K562 (cell line): ENCODE measurements around the gene TMEM270. TPM values are rescaled to one million over a fixed set of nuclear protein-coding genes. Genes with fewer than 3 reads are reported as not detected.

ENCODE experiments used
- ATF7 ChIP-seq: fragments of 450-650 bp; IDR thresholded peaks from 2 replicates; pipeline ENCODE4 v1.7.1; 2014; ENCODE audit warnings: mild to moderate bottlenecking, moderate library complexity
- BHLHE40 ChIP-seq: IDR thresholded peaks from 2 replicates; pipeline ENCODE4 v1.6.1; 2011; ENCODE audit warnings: low read length, improper control_type of control experiment
- CTBP1 ChIP-seq: fragments of 450-650 bp; IDR thresholded peaks from 2 replicates; pipeline ENCODE4 v1.6.1; 2016; ENCODE audit warnings: borderline replicate concordance
- FOS ChIP-seq: IDR thresholded peaks from 3 replicates; pipeline ENCODE4 v1.6.1; 2011; ENCODE audit not compliant: insufficient read length; ENCODE audit errors: extremely low read depth
- GATAD2B ChIP-seq: fragments of 450-650 bp; IDR thresholded peaks from 2 replicates; pipeline ENCODE4 v1.6.1; 2017; ENCODE audit warnings: mild to moderate bottlenecking, borderline replicate concordance
- HES1 ChIP-seq: fragments of 450-650 bp; IDR thresholded peaks from 2 replicates; pipeline ENCODE4 v1.6.1; 2016; ENCODE audit warnings: low read depth, mild to moderate bottlenecking, moderate library complexity
- HIVEP1 ChIP-seq: fragments of 250-450 bp; sonication (Bioruptor Pico); IDR thresholded peaks from 2 replicates; pipeline ENCODE4 v1.4.0; 2020; ENCODE audit warnings: mild to moderate bottlenecking
- JUN ChIP-seq, 2 experiments: sonication (generic) in 1 of 2; formaldehyde crosslinking in 1 of 2; IDR thresholded peaks; 2 replicates each; pipeline versions ENCODE4 v1.6.1 to v1.8.0; 2012 to 2022; ENCODE audit warnings: borderline replicate concordance in 2 of 2, mild to moderate bottlenecking in 2 of 2, improper control_type of control experiment in 1 of 2, low read depth in 1 of 2, low read length in 1 of 2, missing genetic modification reagents in 1 of 2
- JUND ChIP-seq, 2 experiments: IDR thresholded peaks; 2 replicates in 1 of 2; 3 replicates in 1 of 2; pipeline ENCODE4 v1.6.1; 2011; ENCODE audit warnings: borderline replicate concordance in 2 of 2, low read depth in 2 of 2, low read length in 2 of 2, improper control_type of control experiment in 1 of 2, missing biosample characterization in 1 of 2, missing genetic modification characterization in 1 of 2, missing genetic modification reagents in 1 of 2
- LEF1 ChIP-seq: fragments of 450-650 bp; IDR thresholded peaks from 2 replicates; pipeline ENCODE4 v1.6.1; 2016; ENCODE audit warnings: mild to moderate bottlenecking
- NCOA1 ChIP-seq: fragments of 450-650 bp; IDR thresholded peaks from 2 replicates; pipeline ENCODE4 v1.6.1; 2016; ENCODE audit warnings: low read depth
- NR2C2 ChIP-seq, 2 experiments: fragments of 200-800 bp in 1 of 2; sonication (Bioruptor generic) in 1 of 2; sonication (generic) in 1 of 2; formaldehyde crosslinking in 1 of 2; IDR thresholded peaks; 2 replicates each; pipeline versions ENCODE4 v1.6.1 to v1.8.0; 2016 to 2022; ENCODE audit warnings: mild to moderate bottlenecking in 1 of 2, missing compliant biosample characterization in 1 of 2, missing genetic modification characterization in 1 of 2, missing genetic modification reagents in 1 of 2
- RCOR1 ChIP-seq, 2 experiments: IDR thresholded peaks; 2 replicates each; pipeline ENCODE4 v1.6.1; 2012; ENCODE audit warnings: low read depth in 2 of 2, low read length in 2 of 2, borderline replicate concordance in 1 of 2, improper control_type of control experiment in 1 of 2
- RNF2 ChIP-seq: sonication (generic); IDR thresholded peaks from 2 replicates; pipeline ENCODE4 v1.6.1; 2016
- TBP ChIP-seq: optimal IDR thresholded peaks from 2 replicates; pipeline ENCODE3; 2011; ENCODE audit warnings: low read depth, low read length, improper control_type of control experiment
- TEAD1 ChIP-seq, 2 experiments: fragments of 450-650 bp in 1 of 2; sonication (generic) in 1 of 2; formaldehyde crosslinking; IDR thresholded peaks; 2 replicates each; pipeline versions ENCODE4 v1.4.0 to v1.8.0; 2020 to 2022; ENCODE audit warnings: mild to moderate bottlenecking in 2 of 2, missing genetic modification reagents in 1 of 2
- ZNF511 ChIP-seq: sonication (generic); formaldehyde crosslinking; IDR thresholded peaks from 2 replicates; pipeline ENCODE4 v1.8.0; 2022; ENCODE audit warnings: mild to moderate bottlenecking, missing genetic modification reagents
- polyA plus RNA-seq, 8 experiments: library from polyadenylated mRNA; depleted of rRNA in 4 of 8; stranded (reverse) in 5 of 8; unstranded in 3 of 8; fragments of >200 nt; fragmentation: Nextera tagmentation in 2 of 8; fragmentation: Illumina TruSeq in 1 of 8; extraction: Ambion mirVana in 2 of 8; extraction: Trizol in 1 of 8; gene quantifications; 2 replicates each; pipeline versions ENCODE4 v1.2.1 to v1.2.3, GENCODE V29; 2011 to 2014; ENCODE audit warnings: inconsistent platforms in 1 of 8, missing spikeins in 1 of 8
- total RNA-seq, 7 experiments: library from RNA; depleted of rRNA in 6 of 7; stranded (reverse); fragments of >200 nt in 6 of 7; fragmentation: Illumina TruSeq in 2 of 7; extraction: Trizol in 2 of 7; gene quantifications; 2 replicates each; pipeline versions ENCODE4 v1.2.1 to v1.2.3, GENCODE V29; 2011 to 2021; ENCODE audit warnings: low replicate concordance in 1 of 7
- TF ChIP-seq, protein P1 (sequence below): fragments of 450-650 bp; IDR thresholded peaks from 2 replicates; pipeline ENCODE4 v1.6.1; 2017; ENCODE audit warnings: antibody characterized with exemption
- TF ChIP-seq, protein P2 (sequence below): fragments of 450-650 bp; IDR thresholded peaks from 2 replicates; pipeline ENCODE4 v1.6.1; 2016; ENCODE audit warnings: antibody characterized with exemption

Gene TMEM270
- total and polyA plus RNA-seq, 9 of the 15 experiments (the other 6 are each of a cell fraction or from before 2014, with no cell fraction given): not detected

DNA sequence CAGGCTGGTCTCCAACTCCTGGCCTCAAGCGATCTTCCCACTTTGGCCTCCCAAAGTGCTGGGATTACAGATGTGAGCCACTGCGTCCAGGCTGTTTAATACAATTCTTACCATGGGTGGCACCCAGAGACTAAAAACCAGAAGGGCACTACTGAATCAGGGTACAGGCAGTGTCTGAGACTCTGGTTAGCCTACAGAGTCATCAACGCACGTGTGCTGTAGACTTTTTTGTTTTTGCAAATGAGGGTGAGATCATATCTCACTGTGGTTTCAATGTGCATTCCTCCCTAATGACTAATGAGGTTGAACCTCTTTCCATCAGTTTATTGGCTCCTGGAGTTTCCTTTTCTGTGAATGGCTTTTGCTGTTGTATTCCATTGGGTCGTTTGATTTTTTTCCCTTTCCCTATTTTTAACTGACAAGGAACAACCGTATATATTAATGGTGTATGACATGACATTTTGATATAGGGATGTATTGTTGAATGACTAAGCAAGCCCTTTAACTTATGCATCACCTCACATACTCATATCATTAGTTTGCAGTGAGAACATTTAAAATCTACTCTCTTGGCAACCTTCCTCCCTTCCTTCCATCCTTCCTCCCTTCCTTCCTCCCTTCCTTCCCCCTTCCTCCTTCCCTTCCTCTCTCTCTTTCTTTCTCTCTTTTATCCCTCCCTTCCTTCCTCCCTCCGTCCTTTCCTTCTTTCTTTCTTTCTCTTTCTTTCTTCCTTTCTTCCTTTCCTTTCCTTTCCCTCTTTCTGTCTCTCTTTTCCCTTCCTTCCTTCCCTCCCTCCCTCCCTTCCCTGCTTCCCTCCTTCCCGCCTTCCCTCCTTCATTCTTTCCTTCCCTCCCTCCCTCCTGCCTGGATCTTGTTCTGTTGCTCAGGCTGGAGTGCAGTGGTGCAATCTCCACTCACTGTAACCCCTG lies 9.3 kb upstream of the TMEM270 start (continued):
- TF ChIP-seq JUN (IDR thresholded peaks at IDR 0.05; ENCODE audit: borderline replicate concordance, low read depth, low read length): peak; percentile 98
- TF ChIP-seq JUN (CRISPR knock-in tag; IDR thresholded peaks at IDR 0.05; ENCODE audit: borderline replicate concordance): peak; percentile 62; the same call in 1 of the 2 replicates
- TF ChIP-seq, protein P1, sequence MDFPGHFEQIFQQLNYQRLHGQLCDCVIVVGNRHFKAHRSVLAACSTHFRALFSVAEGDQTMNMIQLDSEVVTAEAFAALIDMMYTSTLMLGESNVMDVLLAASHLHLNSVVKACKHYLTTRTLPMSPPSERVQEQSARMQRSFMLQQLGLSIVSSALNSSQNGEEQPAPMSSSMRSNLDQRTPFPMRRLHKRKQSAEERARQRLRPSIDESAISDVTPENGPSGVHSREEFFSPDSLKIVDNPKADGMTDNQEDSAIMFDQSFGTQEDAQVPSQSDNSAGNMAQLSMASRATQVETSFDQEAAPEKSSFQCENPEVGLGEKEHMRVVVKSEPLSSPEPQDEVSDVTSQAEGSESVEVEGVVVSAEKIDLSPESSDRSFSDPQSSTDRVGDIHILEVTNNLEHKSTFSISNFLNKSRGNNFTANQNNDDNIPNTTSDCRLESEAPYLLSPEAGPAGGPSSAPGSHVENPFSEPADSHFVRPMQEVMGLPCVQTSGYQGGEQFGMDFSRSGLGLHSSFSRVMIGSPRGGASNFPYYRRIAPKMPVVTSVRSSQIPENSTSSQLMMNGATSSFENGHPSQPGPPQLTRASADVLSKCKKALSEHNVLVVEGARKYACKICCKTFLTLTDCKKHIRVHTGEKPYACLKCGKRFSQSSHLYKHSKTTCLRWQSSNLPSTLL: no peak
- peak; percentile 69; the same call in 1 of the 2 replicates for TF ChIP-seq LEF1
- TF ChIP-seq, protein P2, sequence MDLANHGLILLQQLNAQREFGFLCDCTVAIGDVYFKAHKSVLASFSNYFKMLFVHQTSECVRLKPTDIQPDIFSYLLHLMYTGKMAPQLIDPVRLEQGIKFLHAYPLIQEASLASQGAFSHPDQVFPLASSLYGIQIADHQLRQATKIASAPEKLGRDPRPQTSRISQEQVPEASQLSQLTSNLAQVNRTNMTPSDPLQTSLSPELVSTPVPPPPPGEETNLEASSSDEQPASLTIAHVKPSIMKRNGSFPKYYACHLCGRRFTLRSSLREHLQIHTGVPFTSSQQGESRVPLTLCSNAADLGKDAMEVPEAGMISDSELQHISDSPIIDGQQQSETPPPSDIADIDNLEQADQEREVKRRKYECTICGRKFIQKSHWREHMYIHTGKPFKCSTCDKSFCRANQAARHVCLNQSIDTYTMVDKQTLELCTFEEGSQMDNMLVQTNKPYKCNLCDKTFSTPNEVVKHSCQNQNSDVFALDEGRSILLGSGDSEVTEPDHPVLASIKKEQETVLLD: peak; percentile 19
- TF ChIP-seq NR2C2 (CRISPR knock-in tag; IDR thresholded peaks at IDR 0.05): no peak
- peak; percentile 58; the same call in 1 of the 2 replicates for TF ChIP-seq NR2C2 (tag; IDR thresholded peaks at IDR 0.05)
- peak in 1 of 2 experiments; percentile 95; a peak in 3 of 4 replicates for TF ChIP-seq RCOR1 (IDR thresholded peaks at IDR 0.05; ENCODE audit: borderline replicate concordance in 1 of 2, low read depth in 2 of 2, low read length in 2 of 2)
- TF ChIP-seq TBP: peak; percentile 26
- peak; percentile 88 for TF ChIP-seq HES1
- peak; percentile 99 for TF ChIP-seq TEAD1 (CRISPR knock-in tag; IDR thresholded peaks at IDR 0.05)
- no peak for TF ChIP-seq ZNF511 (CRISPR knock-in tag)
- peak; percentile 77; the same call in 1 of the 2 replicates for TF ChIP-seq GATAD2B
- TF ChIP-seq ATF7: peak; percentile 96
- TF ChIP-seq NCOA1: peak; percentile 53; the same call in 1 of the 2 replicates
- no peak for TF ChIP-seq HIVEP1
- TF ChIP-seq FOS: peak; percentile 50
- peak; percentile 98 for TF ChIP-seq JUND (IDR thresholded peaks at IDR 0.05; ENCODE audit: borderline replicate concordance, low read depth, low read length)
- TF ChIP-seq JUND (tag; IDR thresholded peaks at IDR 0.05; ENCODE audit: borderline replicate concordance, low read depth, low read length): peak; percentile 99
- peak; percentile 87 for TF ChIP-seq CTBP1
- TF ChIP-seq BHLHE40: peak; percentile 98
- TF ChIP-seq RNF2: no peak
